ENCODE data around the gene PNPLA5.

DNA sequence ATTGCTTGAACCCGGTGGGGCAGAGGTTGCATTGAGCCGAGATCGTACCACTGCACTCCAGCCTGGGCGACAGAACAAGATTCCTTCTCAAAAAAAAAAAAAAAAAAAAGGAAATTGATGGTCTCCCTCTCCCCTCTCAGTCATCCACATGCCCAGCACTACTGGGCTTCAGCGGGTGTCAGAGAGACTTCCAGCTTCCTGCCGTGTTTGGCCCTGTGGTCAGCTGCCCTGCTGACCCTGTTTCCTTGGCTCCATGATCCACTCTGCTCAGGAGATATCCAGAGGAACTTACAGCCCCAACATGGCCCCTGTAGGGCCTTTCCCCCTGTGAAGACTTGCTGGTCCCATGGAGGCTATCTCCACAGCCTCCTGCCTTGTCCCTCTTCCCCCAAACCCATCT, 25.7 kb upstream of the PNPLA5 start:
- no peak for TF ChIP-seq CHD2 (IDR thresholded peaks at IDR 0.05; ENCODE audit: low read length, partially characterized antibody)
- no peak for TF ChIP-seq USF2 (IDR thresholded peaks at IDR 0.05)
- TF ChIP-seq MAZ (IDR thresholded peaks at IDR 0.05; ENCODE audit: borderline replicate concordance, low read depth, low read length): no peak
- TF ChIP-seq HOXA7 (CRISPR knock-in tag; IDR thresholded peaks at IDR 0.05): no peak
- no peak for TF ChIP-seq CTCF (IDR thresholded peaks at IDR 0.05)
- TF ChIP-seq RARB (CRISPR knock-in tag; IDR thresholded peaks at IDR 0.05): no peak
- TF ChIP-seq RNF2 (IDR thresholded peaks at IDR 0.05; ENCODE audit: borderline replicate concordance, low read depth): no peak
- TF ChIP-seq, protein P1, sequence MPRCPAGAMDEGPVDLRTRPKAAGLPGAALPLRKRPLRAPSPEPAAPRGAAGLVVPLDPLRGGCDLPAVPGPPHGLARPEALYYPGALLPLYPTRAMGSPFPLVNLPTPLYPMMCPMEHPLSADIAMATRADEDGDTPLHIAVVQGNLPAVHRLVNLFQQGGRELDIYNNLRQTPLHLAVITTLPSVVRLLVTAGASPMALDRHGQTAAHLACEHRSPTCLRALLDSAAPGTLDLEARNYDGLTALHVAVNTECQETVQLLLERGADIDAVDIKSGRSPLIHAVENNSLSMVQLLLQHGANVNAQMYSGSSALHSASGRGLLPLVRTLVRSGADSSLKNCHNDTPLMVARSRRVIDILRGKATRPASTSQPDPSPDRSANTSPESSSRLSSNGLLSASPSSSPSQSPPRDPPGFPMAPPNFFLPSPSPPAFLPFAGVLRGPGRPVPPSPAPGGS (IDR thresholded peaks at IDR 0.05): no peak

Data from A549 (cell line).